Peyer's patch (tissue), 4 donors: ENCODE results near the gene ENPP1. TPM values are rescaled to one million over a fixed set of nuclear protein-coding genes. Genes with fewer than 3 reads are reported as not detected.

Experiments
- DNase-seq, 3 donors: peaks; one replicate each; pipeline ENCODE4 v3.0.0-alpha.2; 2017 to 2019
- H3K27ac ChIP-seq, 4 donors: fragments of 200-600 bp; sonication (generic); one replicate each; pipeline ENCODE4 v1.5.1; 2016 to 2019
- H3K27me3 ChIP-seq, 2 donors: fragments of 200-600 bp; sonication (generic); one replicate each; pipeline ENCODE4 v1.5.1; 2019
- H3K36me3 ChIP-seq, 3 donors: fragments of 200-600 bp; sonication (generic); one replicate each; pipeline ENCODE4 v1.5.1; 2016 to 2019
- H3K4me1 ChIP-seq, 4 donors: fragments of 200-600 bp; sonication (generic); one replicate each; pipeline ENCODE4 v1.5.1; 2016 to 2019
- H3K4me3 ChIP-seq, 4 donors: fragments of 200-600 bp; sonication (generic); 1 replicate in 3 of 4; 2 replicates in 1 of 4; pipeline ENCODE4 v1.5.1; 2016 to 2019; ENCODE audit warnings: mild to moderate bottlenecking in 1 of 4
- H3K9me3 ChIP-seq, 4 donors: fragments of 200-600 bp; sonication (generic); one replicate each; pipeline ENCODE4 v1.5.1; 2016 to 2019; ENCODE audit warnings: mild to moderate bottlenecking in 1 of 4
- POLR2A ChIP-seq, 2 donors: fragments of 450-650 bp; IDR thresholded peaks; one replicate each; pipeline ENCODE4 v1.5.1; 2017; ENCODE audit warnings: antibody characterized with exemption in 2 of 2, mild to moderate bottlenecking in 2 of 2, moderate library complexity in 2 of 2
- total RNA-seq, 4 donors: library from RNA; depleted of rRNA; stranded (reverse); fragments of >200 nt; gene quantifications; one replicate each; pipeline ENCODE4 v1.1.0, GENCODE V29; 2016
- TF ChIP-seq, protein P1 (sequence below), 6 experiments: fragments of 450-650 bp in 4 of 6; fragments of 200-600 bp in 2 of 6; sonication (generic) in 1 of 6; IDR thresholded peaks; one replicate each; pipeline ENCODE4 v1.5.1; 2017 to 2019; ENCODE audit warnings: antibody characterized with exemption in 6 of 6, mild to moderate bottlenecking in 3 of 6, moderate library complexity in 1 of 6

ENPP1 gene
- total RNA-seq, 4 donors from 2014 or later, result 1.7 to 9.4 (median 7.1) TPM

DNA sequence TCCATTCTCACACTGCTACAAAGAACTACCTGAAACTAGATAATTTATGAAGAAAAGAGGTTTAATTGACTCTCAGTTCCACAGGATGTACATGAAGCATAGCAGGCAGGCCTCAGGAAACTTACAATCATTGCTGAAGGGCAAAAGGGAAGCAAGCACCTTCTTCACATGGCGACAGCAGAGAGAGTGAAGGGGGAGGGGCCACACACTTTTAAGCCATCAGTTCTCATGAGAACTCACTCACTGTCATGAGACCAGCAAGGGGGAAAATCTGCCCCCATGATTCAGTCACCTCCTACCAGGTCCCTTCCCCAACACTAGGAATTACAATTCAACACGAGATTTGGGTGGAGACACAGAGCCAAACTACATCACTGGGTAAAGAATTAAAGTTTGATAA is 12.5 kb upstream of the ENPP1 start:
- no peak for DNase-seq

DNA sequence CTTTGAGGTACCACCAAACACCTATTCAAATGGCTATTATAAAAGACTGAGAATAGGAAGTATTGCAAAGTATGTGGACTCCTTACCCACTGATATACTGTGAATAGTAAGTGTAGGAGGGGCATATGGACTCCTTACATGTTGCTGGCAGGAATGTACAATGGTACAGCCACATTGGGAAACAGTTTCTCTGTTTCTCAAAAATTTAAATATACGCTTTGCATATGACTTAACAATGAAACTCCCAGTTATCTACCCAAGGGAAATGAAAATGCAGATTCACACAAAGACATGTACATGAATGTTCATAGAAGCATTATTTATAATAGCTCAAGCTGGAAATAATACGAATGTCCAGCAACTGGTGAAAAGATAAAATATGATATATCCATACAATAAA is 5.5 kb upstream of the ENPP1 start:
- H3K27me3 ChIP-seq, result no peaks in the 10 kb centered on the region
- H3K36me3 ChIP-seq, result no peaks in the 10 kb centered on the region
- TF ChIP-seq, protein P1, sequence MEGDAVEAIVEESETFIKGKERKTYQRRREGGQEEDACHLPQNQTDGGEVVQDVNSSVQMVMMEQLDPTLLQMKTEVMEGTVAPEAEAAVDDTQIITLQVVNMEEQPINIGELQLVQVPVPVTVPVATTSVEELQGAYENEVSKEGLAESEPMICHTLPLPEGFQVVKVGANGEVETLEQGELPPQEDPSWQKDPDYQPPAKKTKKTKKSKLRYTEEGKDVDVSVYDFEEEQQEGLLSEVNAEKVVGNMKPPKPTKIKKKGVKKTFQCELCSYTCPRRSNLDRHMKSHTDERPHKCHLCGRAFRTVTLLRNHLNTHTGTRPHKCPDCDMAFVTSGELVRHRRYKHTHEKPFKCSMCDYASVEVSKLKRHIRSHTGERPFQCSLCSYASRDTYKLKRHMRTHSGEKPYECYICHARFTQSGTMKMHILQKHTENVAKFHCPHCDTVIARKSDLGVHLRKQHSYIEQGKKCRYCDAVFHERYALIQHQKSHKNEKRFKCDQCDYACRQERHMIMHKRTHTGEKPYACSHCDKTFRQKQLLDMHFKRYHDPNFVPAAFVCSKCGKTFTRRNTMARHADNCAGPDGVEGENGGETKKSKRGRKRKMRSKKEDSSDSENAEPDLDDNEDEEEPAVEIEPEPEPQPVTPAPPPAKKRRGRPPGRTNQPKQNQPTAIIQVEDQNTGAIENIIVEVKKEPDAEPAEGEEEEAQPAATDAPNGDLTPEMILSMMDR (IDR thresholded peaks at IDR 0.05), result no peak
- no peak for TF ChIP-seq POLR2A (IDR thresholded peaks at IDR 0.05)
- H3K27ac ChIP-seq, result no peak overlapping the region
- no peak overlapping the region for H3K4me3 ChIP-seq
- no peaks in the 10 kb centered on the region for H3K9me3 ChIP-seq
- no peaks in the 10 kb centered on the region for H3K4me1 ChIP-seq
- no peak for DNase-seq

More for the DNA sequence above, 12.5 kb upstream of the ENPP1 start:
- no peak overlapping the region for H3K27ac ChIP-seq
- no peaks in the 10 kb centered on the region for H3K9me3 ChIP-seq
- H3K4me3 ChIP-seq, result no peak overlapping the region
- TF ChIP-seq POLR2A (IDR thresholded peaks at IDR 0.05), result no peak
- TF ChIP-seq, protein P1 (IDR thresholded peaks at IDR 0.05), result no peak
- H3K27me3 ChIP-seq, result no peaks in the 10 kb centered on the region
- no peaks in the 10 kb centered on the region for H3K4me1 ChIP-seq
- no peaks in the 10 kb centered on the region for H3K36me3 ChIP-seq

DNA sequence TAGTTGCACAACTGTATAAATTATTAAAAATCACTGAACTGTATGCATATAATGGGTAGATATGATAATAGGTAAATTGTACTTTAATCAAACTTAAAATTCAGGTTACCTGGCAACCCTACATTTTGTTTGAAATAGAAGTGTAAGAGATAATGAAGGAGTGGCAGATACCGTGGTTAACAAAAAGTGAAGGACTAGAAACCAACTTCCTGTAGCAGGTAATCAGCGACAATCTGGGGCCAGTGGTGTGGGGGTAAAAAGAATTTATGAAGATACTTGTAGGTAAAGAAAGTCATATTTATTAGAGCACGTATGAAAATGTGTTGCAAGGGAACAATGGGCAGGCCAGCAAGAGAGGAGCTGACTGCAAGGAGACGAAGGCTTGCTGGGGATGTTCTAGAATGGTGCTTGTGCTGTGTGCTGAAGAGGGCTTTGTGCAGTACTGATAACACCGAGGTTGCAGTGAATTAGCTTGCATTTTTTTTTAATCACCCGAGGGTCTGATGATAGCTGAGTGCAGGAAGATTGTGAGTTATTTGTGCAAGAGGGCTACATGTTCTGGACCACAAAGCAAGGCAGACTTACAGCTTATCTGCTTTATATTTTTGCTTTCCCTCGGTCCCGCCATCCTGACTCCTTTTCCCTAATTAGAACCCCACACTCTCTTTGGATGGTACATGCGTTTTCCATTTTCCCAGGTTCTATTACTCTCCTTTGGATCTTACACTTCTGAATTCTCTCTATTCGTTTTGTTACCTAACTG is 4.6 kb upstream of the ENPP1 start:
- Histone ChIP-seq H3K36me3 (no peaks in the 10 kb centered on the region), H3K4me3 (no peak overlapping the region), H3K4me1 (no peaks in the 10 kb centered on the region), H3K27ac (no peak overlapping the region), H3K27me3 (no peaks in the 10 kb centered on the region), H3K9me3 (no peaks in the 10 kb centered on the region)
- no peak for TF ChIP-seq POLR2A (IDR thresholded peaks at IDR 0.05)
- TF ChIP-seq, protein P1 (IDR thresholded peaks at IDR 0.05), result no peak
- no peak for DNase-seq

DNA sequence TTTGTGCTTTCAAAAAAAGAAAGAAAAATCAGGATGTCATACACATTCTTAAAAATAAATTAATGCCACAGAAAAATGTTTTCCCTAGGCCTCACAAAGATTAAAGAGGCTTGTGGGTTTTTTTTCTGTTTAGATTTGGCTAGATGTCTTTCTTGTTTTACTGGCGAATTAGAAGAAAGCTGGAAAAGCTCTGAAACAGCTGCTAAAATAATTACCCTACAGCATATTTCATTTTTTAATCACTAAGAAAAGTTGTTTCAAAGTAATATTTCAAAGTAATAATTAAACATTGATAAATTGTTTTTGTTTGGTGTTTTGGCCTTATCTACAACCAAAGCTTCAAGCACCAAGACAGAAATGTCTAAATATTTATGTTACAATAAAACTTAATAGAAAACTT is 3.7 kb upstream of the ENPP1 start:
- no peak overlapping the region for H3K27ac ChIP-seq
- DNase-seq, result no peak
- TF ChIP-seq, protein P1 (IDR thresholded peaks at IDR 0.05), result no peak
- TF ChIP-seq POLR2A (IDR thresholded peaks at IDR 0.05), result no peak

DNA sequence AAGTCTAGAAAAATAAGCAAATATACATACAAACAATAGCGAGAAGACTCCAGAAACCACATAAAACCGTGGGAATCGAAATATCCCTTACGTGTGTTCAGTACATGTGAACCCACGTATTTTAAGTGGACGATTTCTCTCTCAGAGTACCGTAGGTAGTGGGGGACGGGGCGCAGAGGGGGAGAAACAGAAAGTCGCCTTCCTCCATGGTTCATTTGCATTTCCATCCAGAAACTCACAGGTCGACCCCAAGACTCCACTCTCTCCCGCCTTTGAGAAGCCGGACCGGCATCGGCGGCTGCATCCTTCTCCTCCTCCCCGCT is 538 bp upstream of the ENPP1 start:
- Histone ChIP-seq H3K27me3 (no peaks in the 10 kb centered on the region), H3K4me3 (peak overlapping the region; percentile 47 to 79 (median 53)), H3K4me1 (peaks cover 0 to 6% (median 0%) of the 10 kb centered on the region in 4 donors), H3K9me3 (no peaks in the 10 kb centered on the region), H3K27ac (peak overlapping the region in 3 of 4 donors; percentile 3 to 72 (median 24)), H3K36me3 (no peaks in the 10 kb centered on the region)
- no peak for DNase-seq
- TF ChIP-seq POLR2A (IDR thresholded peaks at IDR 0.05), result no peak
- TF ChIP-seq, protein P1 (IDR thresholded peaks at IDR 0.05), result no peak

More for the DNA sequence above, 3.7 kb upstream of the ENPP1 start:
- Histone ChIP-seq H3K4me1 (peaks cover 0 to 6% (median 0%) of the 10 kb centered on the region in 4 donors), H3K4me3 (no peak overlapping the region), H3K9me3 (no peaks in the 10 kb centered on the region), H3K27me3 (no peaks in the 10 kb centered on the region), H3K36me3 (no peaks in the 10 kb centered on the region)
